Vagina (tissue), 2 donors: ENCODE measurements around the gene USP38. TPM values are rescaled to one million over a fixed set of nuclear protein-coding genes. Genes with fewer than 3 reads are reported as not detected.

Experiments used
- DNase-seq, 2 donors: peaks; one replicate each; pipeline ENCODE4 v3.0.0-alpha.2; 2017; ENCODE audit errors: extremely low spot score in 2 of 2
- H3K27ac ChIP-seq: fragments of 200-600 bp; sonication (generic); one replicate; pipeline ENCODE4 v1.5.1; 2019
- H3K27me3 ChIP-seq: fragments of 200-600 bp; sonication (generic); one replicate; pipeline ENCODE4 v1.5.1; 2019
- H3K36me3 ChIP-seq, 2 donors: fragments of 200-600 bp; sonication (generic); one replicate each; pipeline ENCODE4 v1.5.1; 2017 to 2019
- H3K4me1 ChIP-seq: fragments of 200-600 bp; sonication (generic); one replicate; pipeline ENCODE4 v1.5.1; 2019
- H3K4me3 ChIP-seq, 2 donors: fragments of 200-600 bp; sonication (generic); 1 replicate in 1 of 2; 2 replicates in 1 of 2; pipeline ENCODE4 v1.5.1; 2016 to 2019
- H3K9me3 ChIP-seq: fragments of 200-600 bp; sonication (generic); one replicate; pipeline ENCODE4 v1.5.1; 2019
- CTCF ChIP-seq, 3 experiments: fragments of 450-650 bp in 2 of 3; fragments of 200-600 bp in 1 of 3; sonication (generic) in 1 of 3; IDR thresholded peaks; one replicate each; pipeline ENCODE4 v1.5.1; 2017 to 2019; ENCODE audit warnings: antibody characterized with exemption in 3 of 3, mild to moderate bottlenecking in 2 of 3, moderate library complexity in 2 of 3
- POLR2A ChIP-seq, 2 donors: fragments of 450-650 bp; IDR thresholded peaks; one replicate each; pipeline ENCODE4 v1.6.1; 2017; ENCODE audit warnings: antibody characterized with exemption in 2 of 2, mild to moderate bottlenecking in 2 of 2, moderate library complexity in 2 of 2
- POLR2AphosphoS5 ChIP-seq, 2 donors: sonication (generic); formaldehyde crosslinking; IDR thresholded peaks; one replicate each; pipeline ENCODE4 v1.9.0; 2017; ENCODE audit warnings: antibody characterized with exemption in 2 of 2, mild to moderate bottlenecking in 2 of 2, low read depth in 1 of 2; ENCODE audit not compliant: insufficient read depth in 1 of 2
- intact Hi-C: fragments of 100-400 bp; cut with DNase I; formaldehyde crosslinking; loops from one replicate; pipeline ENCODE4 v1.15.1; 2023
- total RNA-seq: library from RNA; depleted of rRNA; stranded (reverse); fragments of >200 nt; gene quantifications from one replicate; pipeline ENCODE4 v1.2.3, GENCODE V29; 2016

Gene USP38
- total RNA-seq, 1 donor from 2014 or later: 14.7 TPM

- intact Hi-C loops: no loop called here
- Histone ChIP-seq H3K9me3 (no peaks in the 10 kb centered on the region), H3K27ac (no peak overlapping the region), H3K4me3 (no peak overlapping the region), H3K36me3 (no peaks in the 10 kb centered on the region), H3K27me3 (no peaks in the 10 kb centered on the region), H3K4me1 (no peaks in the 10 kb centered on the region)
- TF ChIP-seq POLR2AphosphoS5 (IDR thresholded peaks at IDR 0.05; ENCODE audit: insufficient read depth in 1 of 2, low read depth in 1 of 2) (no peak), POLR2A (IDR thresholded peaks at IDR 0.05) (no peak), CTCF (IDR thresholded peaks at IDR 0.05) (no peak)
- DNase-seq: no peak
These were observed 56.4 kb downstream of the USP38 start for GRCh38 chr4:143240939-143241679.

- Histone ChIP-seq H3K27ac (no peak overlapping the region), H3K27me3 (no peaks in the 10 kb centered on the region), H3K36me3 (no peaks in the 10 kb centered on the region), H3K9me3 (no peaks in the 10 kb centered on the region), H3K4me1 (no peaks in the 10 kb centered on the region), H3K4me3 (no peak overlapping the region)
- DNase-seq: no peak
- no peak for TF ChIP-seq CTCF (IDR thresholded peaks at IDR 0.05)
- TF ChIP-seq POLR2A (IDR thresholded peaks at IDR 0.05): no peak
- TF ChIP-seq POLR2AphosphoS5 (IDR thresholded peaks at IDR 0.05; ENCODE audit: insufficient read depth in 1 of 2, low read depth in 1 of 2): no peak
- intact Hi-C loops: no loop called here
These were observed 57.2 kb downstream of the USP38 start for GRCh38 chr4:143241892-143242291.

- H3K4me3 ChIP-seq: no peak overlapping the region
- H3K27ac ChIP-seq: no peak overlapping the region
- H3K4me1 ChIP-seq: no peaks in the 10 kb centered on the region
- H3K36me3 ChIP-seq: no peaks in the 10 kb centered on the region
- intact Hi-C loops: no loop called here
- TF ChIP-seq POLR2AphosphoS5 (IDR thresholded peaks at IDR 0.05; ENCODE audit: insufficient read depth in 1 of 2, low read depth in 1 of 2): no peak
- no peak for TF ChIP-seq CTCF (IDR thresholded peaks at IDR 0.05)
- TF ChIP-seq POLR2A (IDR thresholded peaks at IDR 0.05): no peak
- H3K9me3 ChIP-seq: no peaks in the 10 kb centered on the region
- H3K27me3 ChIP-seq: no peaks in the 10 kb centered on the region
- DNase-seq: no peak
These were observed 58.3 kb downstream of the USP38 start for GRCh38 chr4:143243041-143243440.

GRCh38 chr4:143246977-143247376 lies 62.3 kb downstream of the USP38 start:
- H3K4me3 ChIP-seq: no peak overlapping the region
- TF ChIP-seq CTCF (IDR thresholded peaks at IDR 0.05): no peak
- no peak for TF ChIP-seq POLR2AphosphoS5 (IDR thresholded peaks at IDR 0.05; ENCODE audit: insufficient read depth in 1 of 2, low read depth in 1 of 2)
- no peak for TF ChIP-seq POLR2A (IDR thresholded peaks at IDR 0.05)
- intact Hi-C loops: no loop called here
- no peaks in the 10 kb centered on the region for H3K36me3 ChIP-seq
- no peaks in the 10 kb centered on the region for H3K4me1 ChIP-seq
- DNase-seq: no peak
- H3K9me3 ChIP-seq: no peaks in the 10 kb centered on the region
- no peak overlapping the region for H3K27ac ChIP-seq
- no peaks in the 10 kb centered on the region for H3K27me3 ChIP-seq

- Histone ChIP-seq H3K27ac (no peak overlapping the region), H3K4me3 (no peak overlapping the region), H3K9me3 (no peaks in the 10 kb centered on the region), H3K27me3 (no peaks in the 10 kb centered on the region), H3K4me1 (no peaks in the 10 kb centered on the region), H3K36me3 (no peaks in the 10 kb centered on the region)
- DNase-seq: no peak
- TF ChIP-seq POLR2AphosphoS5 (IDR thresholded peaks at IDR 0.05; ENCODE audit: insufficient read depth in 1 of 2, low read depth in 1 of 2) (no peak), CTCF (IDR thresholded peaks at IDR 0.05) (no peak), POLR2A (IDR thresholded peaks at IDR 0.05) (no peak)
- intact Hi-C loops: no loop called here
These were observed 63.1 kb downstream of the USP38 start for GRCh38 chr4:143247866-143248265.
